Measurements from ENCODE around the gene MAPK7. TPM values are rescaled to one million over a fixed set of nuclear protein-coding genes. Genes with fewer than 3 reads are reported as not detected.
A peak's percentile ranks its signal among the peaks of the same experiment; 100 is the strongest.

MAPK7 gene
- total and polyA plus RNA-seq, 9 of the 15 experiments (the other 6 are each of a cell fraction or from before 2014, with no cell fraction given), result 0.46 to 7.5 (median 2.5) TPM

DNA sequence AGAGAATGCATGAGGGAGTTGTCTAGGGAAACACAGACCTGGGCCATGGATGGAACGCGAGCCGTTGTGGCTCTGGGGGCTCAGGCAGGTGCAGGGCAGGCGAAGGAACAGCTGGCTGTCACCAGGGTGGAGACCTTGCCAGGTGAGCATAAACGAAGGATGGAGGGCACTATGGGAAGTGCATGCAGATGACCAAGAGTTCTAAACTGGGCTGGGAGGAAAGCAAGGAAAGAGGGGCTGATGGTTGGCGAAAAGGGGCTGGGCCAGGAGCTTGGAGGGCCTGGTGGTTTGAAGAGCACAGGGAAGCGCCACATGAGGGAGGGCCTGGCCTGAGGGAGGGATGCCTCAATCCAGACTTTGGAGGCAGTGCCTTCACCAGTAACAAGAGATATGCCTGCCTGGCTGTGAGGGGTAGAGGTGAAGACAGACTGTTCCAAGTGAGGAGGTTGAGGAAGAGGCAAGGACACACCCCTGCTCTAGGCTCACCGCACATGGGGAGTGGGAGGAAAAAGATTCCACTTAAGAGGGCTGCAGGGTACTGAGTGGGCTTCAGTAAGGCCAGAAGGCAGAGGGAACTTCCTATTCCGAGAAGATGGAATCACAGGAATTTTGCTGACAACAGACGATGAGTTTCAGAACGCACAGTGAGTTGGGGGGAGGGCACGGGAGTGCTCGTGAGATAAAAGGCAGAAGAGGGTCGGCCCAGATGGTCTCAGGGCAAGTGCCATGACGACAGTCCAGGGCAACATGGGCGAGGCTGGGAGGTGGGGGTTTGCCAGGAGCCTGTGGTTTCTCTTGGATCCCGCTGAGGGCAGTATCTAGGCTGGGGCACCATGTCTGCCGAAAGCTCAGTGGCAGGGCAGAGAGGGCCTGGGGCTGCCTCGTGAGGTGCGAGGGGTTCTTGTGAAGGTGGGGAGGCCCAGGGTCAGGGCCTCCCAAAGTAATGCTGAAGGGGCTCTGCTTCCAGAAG is 36.4 kb upstream of the MAPK7 start:
- Histone ChIP-seq H3K9me3 (replicated peaks; ENCODE audit: control insufficient read depth, insufficient read depth, low read depth, low read length) (no peaks in the 10 kb centered on the region), H3K9me1 (ENCODE audit: control insufficient read depth, insufficient read depth, low read length) (no peaks in the 10 kb centered on the region), H3K9ac (ENCODE audit: insufficient read depth in 1 of 2, low read depth in 2 of 2, low read length in 2 of 2) (no peak overlapping the region), H3K4me1 (replicated peaks in 1 of 2; ENCODE audit: control insufficient read depth in 2 of 2, insufficient read depth in 2 of 2, low read length in 2 of 2) (peaks cover 13 to 40% of the 10 kb centered on the region in 2 experiments), H3K79me2 (ENCODE audit: control insufficient read depth, insufficient read depth, low read length) (no peaks in the 10 kb centered on the region), H3K36me3 (ENCODE audit: control insufficient read depth, insufficient read depth, low read length) (no peaks in the 10 kb centered on the region), H3K4me3 (no peak overlapping the region), H3K27me3 (ENCODE audit: control insufficient read depth in 2 of 2, insufficient read depth in 2 of 2, low read length in 2 of 2) (no peaks in the 10 kb centered on the region), H2AFZ (ENCODE audit: low read depth, low read length) (no peak overlapping the region), H3K27ac (ENCODE audit: extremely low read depth, low read depth, low read length) (no peak overlapping the region), H4K20me1 (replicated peaks; ENCODE audit: control insufficient read depth, insufficient read depth, low read length) (no peaks in the 10 kb centered on the region; the same call in 1 of the 2 replicates), H3K4me2 (ENCODE audit: insufficient read depth, low read length) (no peak overlapping the region)
- BruUV-seq (replicated peaks), result no TSS peak
- no peak for ATAC-seq
- FAIRE-seq, result no peak
- intact Hi-C loops (cut with micrococcal nuclease) (no loop called here), in situ Hi-C loops (cut with MboI) (no loop called here)
- 59% methylated on average over 15 of the region's 20 CpGs for WGBS (ENCODE audit: insufficient coverage, low coverage, missing lambda C conversion rate)
- 0 out of 2 replicates have a peak, but pooled peaks have one; percentile 27 for TF ChIP-seq POLR2G (IDR thresholded peaks at IDR 0.05; ENCODE audit: low read depth, low read length)
- TF ChIP-seq PTTG1 (tag; IDR thresholded peaks at IDR 0.05; ENCODE audit: low read depth), result no peak
- no peak for TF ChIP-seq RBM22 (IDR thresholded peaks at IDR 0.05; ENCODE audit: low read depth, low read length, poor library complexity, severe bottlenecking)
- DNase-seq (ENCODE audit: extremely low read depth in 1 of 4, low spot score in 3 of 4), result no peak
- ChIA-PET CTCF (ENCODE audit: low intra/inter-chr PET ratio) (no interaction called here), POLR2A (interaction anchor here (1.2 kb wide), 1 partner anchor 11 kb away, joined by 3 read pairs; no protein-coding TSS in a partner anchor)

Measured in K562 (cell line).